ENCODE data around the gene GAN.

Gene GAN

GRCh38 chr16:81318711-81319110 lies 3.9 kb downstream of the GAN start:
- 100% methylated on average over 4 of the region's 7 CpGs for WGBS (ENCODE audit: insufficient coverage)
- Histone ChIP-seq H3K4me3 (ENCODE audit: control insufficient read depth in 1 of 7, extremely low read depth in 1 of 7, insufficient read depth in 4 of 7, low read depth in 2 of 7, low read length in 6 of 7) (no peak overlapping the region), H3K9me3 (ENCODE audit: control extremely low read depth in 1 of 5, control insufficient read depth in 4 of 5, insufficient read depth in 2 of 5, low read depth in 1 of 5, low read length in 4 of 5) (no peaks in the 10 kb centered on the region), H3K27ac (ENCODE audit: insufficient read depth in 1 of 2, low read depth in 1 of 2, low read length in 2 of 2, poor library complexity in 1 of 2, severe bottlenecking in 2 of 2) (no peak overlapping the region), H3K4me1 (ENCODE audit: control extremely low read depth in 1 of 4, control insufficient read depth in 4 of 4, insufficient read depth in 4 of 4, low read length in 3 of 4) (peaks cover 12 to 16% (median 13%) of the 10 kb centered on the region in 4 experiments), H3K27me3 (replicated peaks in 2 of 5; ENCODE audit: control insufficient read depth in 4 of 5, insufficient read depth in 5 of 5, low read length in 4 of 5) (no peaks in the 10 kb centered on the region), H3K36me3 (ENCODE audit: control insufficient read depth in 4 of 4, insufficient read depth in 4 of 4, low read length in 3 of 4) (no peaks in the 10 kb centered on the region)
- DNase-seq: no peak
- ChIA-PET CTCF (interaction anchor here (1.2 kb wide), 1 partner anchor 45 kb away, joined by 3 read pairs; no protein-coding TSS in a partner anchor), POLR2A (interaction anchor here (0.6 kb wide), 1 partner anchor 281 kb away, joined by 3 read pairs; no protein-coding TSS in a partner anchor)

GRCh38 chr16:81319221-81319912 lies 4.6 kb downstream of the GAN start:
- Histone ChIP-seq H3K4me3 (ENCODE audit: control insufficient read depth in 1 of 7, extremely low read depth in 1 of 7, insufficient read depth in 4 of 7, low read depth in 2 of 7, low read length in 6 of 7) (no peak overlapping the region), H3K4me1 (ENCODE audit: control extremely low read depth in 1 of 4, control insufficient read depth in 4 of 4, insufficient read depth in 4 of 4, low read length in 3 of 4) (peaks cover 5 to 10% (median 7%) of the 10 kb centered on the region in 4 experiments), H3K36me3 (ENCODE audit: control insufficient read depth in 4 of 4, insufficient read depth in 4 of 4, low read length in 3 of 4) (peaks cover 0 to under 1% (median 0%) of the 10 kb centered on the region in 4 experiments), H3K27me3 (replicated peaks in 2 of 5; ENCODE audit: control insufficient read depth in 4 of 5, insufficient read depth in 5 of 5, low read length in 4 of 5) (no peaks in the 10 kb centered on the region), H3K9me3 (ENCODE audit: control extremely low read depth in 1 of 5, control insufficient read depth in 4 of 5, insufficient read depth in 2 of 5, low read depth in 1 of 5, low read length in 4 of 5) (no peaks in the 10 kb centered on the region), H3K27ac (ENCODE audit: insufficient read depth in 1 of 2, low read depth in 1 of 2, low read length in 2 of 2, poor library complexity in 1 of 2, severe bottlenecking in 2 of 2) (no peak overlapping the region)
- ChIA-PET CTCF (interaction anchor here (1.0 kb wide), 1 partner anchor 30 kb away, joined by 4 read pairs; no protein-coding TSS in a partner anchor), POLR2A (no interaction called here)
- no peak for DNase-seq
- 75% methylated on average over 4 of the region's 6 CpGs for WGBS (ENCODE audit: insufficient coverage)

GRCh38 chr16:81321039-81321438 lies 6.3 kb downstream of the GAN start:
- no peak overlapping the region for H3K27ac ChIP-seq (ENCODE audit: insufficient read depth in 1 of 2, low read depth in 1 of 2, low read length in 2 of 2, poor library complexity in 1 of 2, severe bottlenecking in 2 of 2)
- no CpG with 5 or more reads among the region's 2 CpGs for WGBS (ENCODE audit: insufficient coverage)
- peaks cover 0 to 7% (median 0%) of the 10 kb centered on the region in 4 experiments for H3K36me3 ChIP-seq (ENCODE audit: control insufficient read depth in 4 of 4, insufficient read depth in 4 of 4, low read length in 3 of 4)
- H3K4me1 ChIP-seq (ENCODE audit: control extremely low read depth in 1 of 4, control insufficient read depth in 4 of 4, insufficient read depth in 4 of 4, low read length in 3 of 4): peaks cover 2 to 6% (median 2%) of the 10 kb centered on the region in 4 experiments
- ChIA-PET POLR2A (no interaction called here), CTCF (interaction anchor here (1.1 kb wide), 1 partner anchor 31 kb away, joined by 3 read pairs; no protein-coding TSS in a partner anchor)
- no peaks in the 10 kb centered on the region for H3K9me3 ChIP-seq (ENCODE audit: control extremely low read depth in 1 of 5, control insufficient read depth in 4 of 5, insufficient read depth in 2 of 5, low read depth in 1 of 5, low read length in 4 of 5)
- H3K27me3 ChIP-seq (replicated peaks in 2 of 5; ENCODE audit: control insufficient read depth in 4 of 5, insufficient read depth in 5 of 5, low read length in 4 of 5): no peaks in the 10 kb centered on the region
- no peak for DNase-seq
- no peak overlapping the region for H3K4me3 ChIP-seq (ENCODE audit: control insufficient read depth in 1 of 7, extremely low read depth in 1 of 7, insufficient read depth in 4 of 7, low read depth in 2 of 7, low read length in 6 of 7)

- WGBS (ENCODE audit: insufficient coverage): 100% methylated on average over 1 of the region's 5 CpGs
- ChIA-PET CTCF (no interaction called here), POLR2A (no interaction called here)
- Histone ChIP-seq H3K4me3 (ENCODE audit: control insufficient read depth in 1 of 7, extremely low read depth in 1 of 7, insufficient read depth in 4 of 7, low read depth in 2 of 7, low read length in 6 of 7) (no peak overlapping the region), H3K27me3 (replicated peaks in 2 of 5; ENCODE audit: control insufficient read depth in 4 of 5, insufficient read depth in 5 of 5, low read length in 4 of 5) (no peaks in the 10 kb centered on the region), H3K9me3 (ENCODE audit: control extremely low read depth in 1 of 5, control insufficient read depth in 4 of 5, insufficient read depth in 2 of 5, low read depth in 1 of 5, low read length in 4 of 5) (no peaks in the 10 kb centered on the region), H3K4me1 (ENCODE audit: control extremely low read depth in 1 of 4, control insufficient read depth in 4 of 4, insufficient read depth in 4 of 4, low read length in 3 of 4) (peaks cover 0 to 2% (median 0%) of the 10 kb centered on the region in 4 experiments), H3K27ac (ENCODE audit: insufficient read depth in 1 of 2, low read depth in 1 of 2, low read length in 2 of 2, poor library complexity in 1 of 2, severe bottlenecking in 2 of 2) (no peak overlapping the region), H3K36me3 (ENCODE audit: control insufficient read depth in 4 of 4, insufficient read depth in 4 of 4, low read length in 3 of 4) (peaks cover 0 to 7% (median 0%) of the 10 kb centered on the region in 4 experiments)
- DNase-seq: no peak
Observed at GRCh38 chr16:81321536-81321935, 6.8 kb downstream of the GAN start.

GRCh38 chr16:81324808-81325207 lies 10.0 kb downstream of the GAN start:
- ChIA-PET POLR2A (no interaction called here), CTCF (no interaction called here)
- Histone ChIP-seq H3K9me3 (ENCODE audit: control extremely low read depth in 1 of 5, control insufficient read depth in 4 of 5, insufficient read depth in 2 of 5, low read depth in 1 of 5, low read length in 4 of 5) (no peaks in the 10 kb centered on the region), H3K4me3 (ENCODE audit: control insufficient read depth in 1 of 7, extremely low read depth in 1 of 7, insufficient read depth in 4 of 7, low read depth in 2 of 7, low read length in 6 of 7) (no peak overlapping the region), H3K4me1 (ENCODE audit: control extremely low read depth in 1 of 4, control insufficient read depth in 4 of 4, insufficient read depth in 4 of 4, low read length in 3 of 4) (no peaks in the 10 kb centered on the region), H3K36me3 (ENCODE audit: control insufficient read depth in 4 of 4, insufficient read depth in 4 of 4, low read length in 3 of 4) (peaks cover 0 to 7% (median 0%) of the 10 kb centered on the region in 4 experiments), H3K27ac (ENCODE audit: insufficient read depth in 1 of 2, low read depth in 1 of 2, low read length in 2 of 2, poor library complexity in 1 of 2, severe bottlenecking in 2 of 2) (no peak overlapping the region), H3K27me3 (replicated peaks in 2 of 5; ENCODE audit: control insufficient read depth in 4 of 5, insufficient read depth in 5 of 5, low read length in 4 of 5) (no peaks in the 10 kb centered on the region)
- DNase-seq: no peak
- 100% methylated on average over 5 of the region's 6 CpGs for WGBS (ENCODE audit: insufficient coverage)

- Histone ChIP-seq H3K27me3 (replicated peaks in 2 of 5; ENCODE audit: control insufficient read depth in 4 of 5, insufficient read depth in 5 of 5, low read length in 4 of 5) (no peaks in the 10 kb centered on the region), H3K36me3 (ENCODE audit: control insufficient read depth in 4 of 4, insufficient read depth in 4 of 4, low read length in 3 of 4) (peaks cover 0 to 7% (median 0%) of the 10 kb centered on the region in 4 experiments), H3K4me1 (ENCODE audit: control extremely low read depth in 1 of 4, control insufficient read depth in 4 of 4, insufficient read depth in 4 of 4, low read length in 3 of 4) (no peaks in the 10 kb centered on the region), H3K27ac (ENCODE audit: insufficient read depth in 1 of 2, low read depth in 1 of 2, low read length in 2 of 2, poor library complexity in 1 of 2, severe bottlenecking in 2 of 2) (no peak overlapping the region), H3K9me3 (ENCODE audit: control extremely low read depth in 1 of 5, control insufficient read depth in 4 of 5, insufficient read depth in 2 of 5, low read depth in 1 of 5, low read length in 4 of 5) (no peaks in the 10 kb centered on the region), H3K4me3 (ENCODE audit: control insufficient read depth in 1 of 7, extremely low read depth in 1 of 7, insufficient read depth in 4 of 7, low read depth in 2 of 7, low read length in 6 of 7) (no peak overlapping the region)
- CTCF ChIA-PET: interaction anchor here (1.5 kb wide), 1 partner anchor 13 kb away, joined by 5 read pairs; the partner anchor contains the start of gene GAN
- WGBS (ENCODE audit: insufficient coverage): 100% methylated on average over 3 of the region's 5 CpGs
- DNase-seq: no peak
- POLR2A ChIA-PET: no interaction called here
Observed at GRCh38 chr16:81327011-81327410, 12.2 kb downstream of the GAN start.

- 76% methylated on average over 5 of the region's 8 CpGs for WGBS (ENCODE audit: insufficient coverage)
- H3K4me3 ChIP-seq (ENCODE audit: control insufficient read depth in 1 of 7, extremely low read depth in 1 of 7, insufficient read depth in 4 of 7, low read depth in 2 of 7, low read length in 6 of 7): no peak overlapping the region
Observed at GRCh38 chr16:81327447-81328196, 12.9 kb downstream of the GAN start.

More at GRCh38 chr16:81327447-81328196, 12.9 kb downstream of the GAN start:
- Histone ChIP-seq H3K9me3 (ENCODE audit: control extremely low read depth in 1 of 5, control insufficient read depth in 4 of 5, insufficient read depth in 2 of 5, low read depth in 1 of 5, low read length in 4 of 5) (no peaks in the 10 kb centered on the region), H3K27me3 (replicated peaks in 2 of 5; ENCODE audit: control insufficient read depth in 4 of 5, insufficient read depth in 5 of 5, low read length in 4 of 5) (no peaks in the 10 kb centered on the region), H3K27ac (ENCODE audit: insufficient read depth in 1 of 2, low read depth in 1 of 2, low read length in 2 of 2, poor library complexity in 1 of 2, severe bottlenecking in 2 of 2) (no peak overlapping the region), H3K36me3 (ENCODE audit: control insufficient read depth in 4 of 4, insufficient read depth in 4 of 4, low read length in 3 of 4) (peaks cover 0 to 7% (median 2%) of the 10 kb centered on the region in 4 experiments), H3K4me1 (ENCODE audit: control extremely low read depth in 1 of 4, control insufficient read depth in 4 of 4, insufficient read depth in 4 of 4, low read length in 3 of 4) (no peaks in the 10 kb centered on the region)
- no peak for DNase-seq
- CTCF ChIA-PET: interaction anchor here (1.5 kb wide), 1 partner anchor 13 kb away, joined by 5 read pairs; the partner anchor contains the start of gene GAN
- POLR2A ChIA-PET: no interaction called here

All from common myeloid progenitor, CD34-positive (primary cell).